GM10847 (cell line): ENCODE results near the gene NUBP2.

Experiments
- POLR2A ChIP-seq: IDR thresholded peaks from 2 replicates; pipeline ENCODE4 v1.6.1; 2011; ENCODE audit not compliant: insufficient read length; ENCODE audit errors: extremely low read depth

Gene NUBP2

GRCh38 chr16:1794221-1794871, 11.6 kb downstream of the NUBP2 start:
- no peak for TF ChIP-seq POLR2A

- TF ChIP-seq POLR2A, result no peak
Measured at GRCh38 chr16:1794908-1795666, 12.3 kb downstream of the NUBP2 start.

- TF ChIP-seq POLR2A, result no peak
Measured at GRCh38 chr16:1800701-1801100, 17.9 kb downstream of the NUBP2 start.

GRCh38 chr16:1807626-1808025, 24.9 kb downstream of the NUBP2 start:
- no peak for TF ChIP-seq POLR2A

GRCh38 chr16:1808691-1809090, 25.9 kb downstream of the NUBP2 start:
- no peak for TF ChIP-seq POLR2A

GRCh38 chr16:1809281-1809801, 26.6 kb downstream of the NUBP2 start:
- no peak for TF ChIP-seq POLR2A

- no peak for TF ChIP-seq POLR2A
Measured at GRCh38 chr16:1810106-1810505, 27.3 kb downstream of the NUBP2 start.

GRCh38 chr16:1810536-1810935, 27.8 kb downstream of the NUBP2 start:
- no peak for TF ChIP-seq POLR2A

GRCh38 chr16:1812732-1813163, 30.0 kb downstream of the NUBP2 start:
- TF ChIP-seq POLR2A, result no peak

- TF ChIP-seq POLR2A, result no peak
Measured at GRCh38 chr16:1815461-1815860, 32.7 kb downstream of the NUBP2 start.

GRCh38 chr16:1816396-1817275, 33.9 kb downstream of the NUBP2 start:
- no peak for TF ChIP-seq POLR2A

GRCh38 chr16:1817276-1817589, 34.5 kb downstream of the NUBP2 start:
- TF ChIP-seq POLR2A, result no peak

- no peak for TF ChIP-seq POLR2A
Measured at GRCh38 chr16:1817716-1818115, 35.0 kb downstream of the NUBP2 start.

GRCh38 chr16:1818204-1818872, 35.6 kb downstream of the NUBP2 start:
- TF ChIP-seq POLR2A, result no peak

GRCh38 chr16:1818873-1819525, 36.2 kb downstream of the NUBP2 start:
- no peak for TF ChIP-seq POLR2A

- no peak for TF ChIP-seq POLR2A
Measured at GRCh38 chr16:1819611-1820010, 36.9 kb downstream of the NUBP2 start.
